Central memory CD4-positive, alpha-beta T cell (primary cell): Measurements from ENCODE around the gene N4BP2L1.

Source experiments
- DNase-seq: peaks from one replicate; pipeline ENCODE4 v3.0.0; 2022

Gene N4BP2L1

GRCh38 chr13:32430018-32430747 lies 2.3 kb upstream of the N4BP2L1 start:
- no peak for DNase-seq

- no peak for DNase-seq
These were observed 1.5 kb upstream of the N4BP2L1 start for GRCh38 chr13:32429433-32429909.

- DNase-seq, result no peak
These were observed 877 bp upstream of the N4BP2L1 start for GRCh38 chr13:32428581-32429432.

GRCh38 chr13:32426990-32427851 lies 709 bp downstream of the N4BP2L1 start:
- DNase-seq, result peak; percentile 62

- peak; percentile 68 for DNase-seq
These were observed 1.5 kb downstream of the N4BP2L1 start for GRCh38 chr13:32426191-32426989.

- DNase-seq, result no peak
These were observed 2.8 kb downstream of the N4BP2L1 start for GRCh38 chr13:32425158-32425557.

- no peak for DNase-seq
These were observed 4.3 kb downstream of the N4BP2L1 start for GRCh38 chr13:32423592-32423991.

GRCh38 chr13:32419862-32420261 lies 8.1 kb downstream of the N4BP2L1 start:
- no peak for DNase-seq

GRCh38 chr13:32417995-32418394 lies 9.9 kb downstream of the N4BP2L1 start:
- DNase-seq, result no peak

- DNase-seq, result no peak
These were observed 12.9 kb downstream of the N4BP2L1 start for GRCh38 chr13:32415019-32415418.

- no peak for DNase-seq
These were observed 13.3 kb downstream of the N4BP2L1 start for GRCh38 chr13:32414580-32414979.

GRCh38 chr13:32413284-32413683 lies 14.6 kb downstream of the N4BP2L1 start:
- DNase-seq, result no peak

- no peak for DNase-seq
These were observed 18.1 kb downstream of the N4BP2L1 start for GRCh38 chr13:32409561-32410421.

- no peak for DNase-seq
These were observed 19.0 kb downstream of the N4BP2L1 start for GRCh38 chr13:32409001-32409313.

GRCh38 chr13:32408296-32409000 lies 19.5 kb downstream of the N4BP2L1 start:
- DNase-seq, result no peak

GRCh38 chr13:32407854-32408253 lies 20.1 kb downstream of the N4BP2L1 start:
- no peak for DNase-seq

GRCh38 chr13:32403108-32403507 lies 24.8 kb downstream of the N4BP2L1 start:
- DNase-seq, result no peak

- no peak for DNase-seq
These were observed 36.8 kb downstream of the N4BP2L1 start for GRCh38 chr13:32391101-32391619.

- no peak for DNase-seq
These were observed 37.4 kb downstream of the N4BP2L1 start for GRCh38 chr13:32390484-32390883.

- DNase-seq, result no peak
These were observed 37.9 kb downstream of the N4BP2L1 start for GRCh38 chr13:32390048-32390447.
